HepG2 (cell line): ENCODE data around the gene SMTNL1. TPM values are rescaled to one million over a fixed set of nuclear protein-coding genes. Genes with fewer than 3 reads are reported as not detected.
A peak's percentile ranks its signal among the peaks of the same experiment; 100 is the strongest.

Experiments
- HOXA3 ChIP-seq: sonication (generic); formaldehyde crosslinking; IDR thresholded peaks from 2 replicates; pipeline ENCODE4 v1.5.0; 2020; ENCODE audit warnings: missing genetic modification reagents
- HOXA5 ChIP-seq: sonication (generic); formaldehyde crosslinking; IDR thresholded peaks from 2 replicates; pipeline ENCODE4 v1.4.0; 2020; ENCODE audit warnings: missing genetic modification reagents
- KAT8 ChIP-seq: IDR thresholded peaks from 2 replicates; pipeline ENCODE4 v1.6.1; 2016; ENCODE audit warnings: missing genetic modification reagents, missing compliant biosample characterization
- NONO ChIP-seq, 2 experiments: fragments of 450-650 bp in 1 of 2; sonication (generic) in 1 of 2; formaldehyde crosslinking in 1 of 2; IDR thresholded peaks in 1 of 2; conservative IDR thresholded peaks in 1 of 2; 2 replicates each; pipeline versions ENCODE4 v1.6.1 to v1.8.0; 2017 to 2022; ENCODE audit warnings: mild to moderate bottlenecking in 1 of 2, missing genetic modification reagents in 1 of 2, moderate library complexity in 1 of 2
- RBM39 ChIP-seq: fragments of 200-400 bp; formaldehyde crosslinking; IDR thresholded peaks from one replicate; pipeline ENCODE4 v1.6.1; 2018; ENCODE audit warnings: antibody characterized with exemption, mild to moderate bottlenecking, low read depth, low read length; ENCODE audit not compliant: poor library complexity, severe bottlenecking
- ZBTB7A ChIP-seq: sonication (generic); formaldehyde crosslinking; IDR thresholded peaks from 2 replicates; pipeline ENCODE4 v1.8.0; 2022; ENCODE audit warnings: mild to moderate bottlenecking, missing genetic modification reagents
- ZFP36 ChIP-seq: fragments of 150-350 bp; IDR thresholded peaks from 2 replicates; pipeline ENCODE4 v1.6.1; 2018; ENCODE audit warnings: borderline replicate concordance, low read length, low read depth; ENCODE audit not compliant: partially characterized antibody
- ZNF343 ChIP-seq: sonication (generic); formaldehyde crosslinking; IDR thresholded peaks from 2 replicates; pipeline ENCODE4 v1.4.0; 2020; ENCODE audit warnings: mild to moderate bottlenecking, missing genetic modification reagents
- ZNF747 ChIP-seq: sonication (generic); formaldehyde crosslinking; IDR thresholded peaks from 2 replicates; pipeline ENCODE4 v1.8.1; 2023; ENCODE audit warnings: missing genetic modification reagents, mild to moderate bottlenecking, borderline replicate concordance
- ZNF788 ChIP-seq: sonication (generic); formaldehyde crosslinking; IDR thresholded peaks from 2 replicates; pipeline ENCODE4 v1.5.0; 2020; ENCODE audit warnings: mild to moderate bottlenecking, missing genetic modification reagents, borderline replicate concordance
- polyA plus RNA-seq, 8 experiments: library from polyadenylated mRNA; depleted of rRNA in 3 of 8; stranded (reverse) in 7 of 8; unstranded in 1 of 8; fragments of >200 nt; fragmentation: Illumina TruSeq in 4 of 8; extraction: Trizol in 4 of 8; gene quantifications; 2 replicates each; pipeline versions ENCODE4 v1.2.1 to v1.2.3, GENCODE V29; 2011 to 2016; ENCODE audit warnings: low read depth in 4 of 8, missing spikeins in 1 of 8, mixed read lengths in 1 of 8; ENCODE audit not compliant: insufficient read depth in 1 of 8
- total RNA-seq, 5 experiments: library from RNA; depleted of rRNA; stranded (reverse); fragments of >200 nt; fragmentation: Illumina TruSeq; extraction: Trizol; gene quantifications; 2 replicates each; pipeline ENCODE4 v1.2.3, GENCODE V29; 2016; ENCODE audit warnings: low read depth in 1 of 5
- TF ChIP-seq, protein P1 (sequence below): sonication (generic); formaldehyde crosslinking; IDR thresholded peaks from 2 replicates; pipeline ENCODE4 v1.4.0; 2020; ENCODE audit warnings: missing genetic modification reagents
- TF ChIP-seq, protein P2 (sequence below): IDR thresholded peaks from 2 replicates; pipeline ENCODE4 v1.4.0; 2020; ENCODE audit warnings: mild to moderate bottlenecking, missing genetic modification reagents
- TF ChIP-seq, protein P3 (sequence below): sonication (generic); formaldehyde crosslinking; IDR thresholded peaks from 2 replicates; pipeline ENCODE4 v1.5.1; 2020; ENCODE audit warnings: mild to moderate bottlenecking, moderate library complexity, missing genetic modification reagents
- TF ChIP-seq, protein P4 (sequence below): sonication (generic); formaldehyde crosslinking; IDR thresholded peaks from 2 replicates; pipeline ENCODE4 v1.4.0; 2020; ENCODE audit warnings: missing genetic modification reagents
- TF ChIP-seq, protein P5 (sequence below): IDR thresholded peaks from 2 replicates; pipeline ENCODE4 v1.6.1; 2016; ENCODE audit warnings: missing compliant biosample characterization, missing genetic modification reagents, borderline replicate concordance

Gene SMTNL1
- total and polyA plus RNA-seq, 2 of the 13 experiments (the other 11 are each of a cell fraction or from before 2014, with no cell fraction given): 0.04 TPM; not detected in 1

DNA sequence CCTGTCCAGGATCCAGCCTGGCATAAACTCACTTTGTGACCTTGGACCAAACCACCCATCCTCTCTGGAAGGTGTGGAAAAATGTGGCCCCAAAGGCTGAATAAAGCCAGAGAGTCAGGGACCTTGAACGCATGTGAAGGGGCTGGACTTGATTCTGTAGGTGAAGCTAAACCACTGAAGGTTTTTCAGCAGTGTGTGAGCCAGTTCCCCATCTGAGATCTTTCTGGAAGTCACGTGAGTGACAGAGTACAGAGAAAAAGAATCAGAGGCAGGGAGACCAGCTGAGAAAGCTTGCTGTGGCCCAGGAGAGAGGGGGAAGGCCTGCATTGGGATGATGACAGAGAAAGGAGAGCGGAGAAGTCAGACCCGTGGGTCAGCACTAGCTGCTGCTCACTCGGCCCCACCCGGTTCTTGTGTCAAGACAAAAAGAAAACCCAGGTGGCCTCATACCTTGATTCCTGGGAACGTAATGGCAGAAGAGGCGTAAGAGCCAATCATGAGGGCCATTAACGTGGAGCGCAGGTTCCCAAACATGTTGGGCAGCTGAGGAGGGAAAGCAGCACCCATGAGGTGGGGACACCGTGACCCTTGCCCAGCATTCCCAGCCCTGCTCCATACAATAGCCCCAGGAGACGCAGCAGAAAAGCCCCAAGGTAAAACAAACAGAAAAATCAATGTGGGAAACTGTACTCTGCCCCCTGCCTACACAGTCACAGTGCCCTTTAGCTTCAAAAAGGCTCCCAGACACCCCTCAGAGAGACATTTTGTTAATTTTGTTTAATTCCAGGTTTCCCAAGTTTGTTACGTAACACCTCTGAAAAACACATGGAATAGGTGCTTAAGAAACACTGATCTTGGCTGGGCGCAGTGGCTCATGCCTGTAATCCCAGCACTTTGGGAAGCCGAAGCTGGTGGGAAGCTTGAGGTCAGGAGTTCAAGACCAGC is 39.8 kb upstream of the SMTNL1 start (continued):
- TF ChIP-seq ZNF343 (peak; percentile 26; the same call in 1 of the 2 replicates), RBM39 (no peak), HOXA5 (peak; percentile 18; the same call in 1 of the 2 replicates), ZNF788 (peak; percentile 27; the same call in 1 of the 2 replicates), KAT8 (CRISPR knock-in tag) (peak; percentile 51; the same call in 1 of the 2 replicates), HOXA3 (CRISPR knock-in tag) (peak; percentile 60; the same call in 1 of the 2 replicates), NONO (IDR thresholded peaks at IDR 0.05) (no peak), NONO (CRISPR knock-in tag; conservative IDR thresholded peaks at IDR 0.05) (peak; percentile 48), ZBTB7A (CRISPR knock-in tag) (peak; percentile 77; the same call in 1 of the 2 replicates), ZFP36 (no peak), ZNF747 (CRISPR knock-in tag) (0 out of 2 replicates have a peak, but pooled peaks have one; percentile 46)
- TF ChIP-seq, protein P1, sequence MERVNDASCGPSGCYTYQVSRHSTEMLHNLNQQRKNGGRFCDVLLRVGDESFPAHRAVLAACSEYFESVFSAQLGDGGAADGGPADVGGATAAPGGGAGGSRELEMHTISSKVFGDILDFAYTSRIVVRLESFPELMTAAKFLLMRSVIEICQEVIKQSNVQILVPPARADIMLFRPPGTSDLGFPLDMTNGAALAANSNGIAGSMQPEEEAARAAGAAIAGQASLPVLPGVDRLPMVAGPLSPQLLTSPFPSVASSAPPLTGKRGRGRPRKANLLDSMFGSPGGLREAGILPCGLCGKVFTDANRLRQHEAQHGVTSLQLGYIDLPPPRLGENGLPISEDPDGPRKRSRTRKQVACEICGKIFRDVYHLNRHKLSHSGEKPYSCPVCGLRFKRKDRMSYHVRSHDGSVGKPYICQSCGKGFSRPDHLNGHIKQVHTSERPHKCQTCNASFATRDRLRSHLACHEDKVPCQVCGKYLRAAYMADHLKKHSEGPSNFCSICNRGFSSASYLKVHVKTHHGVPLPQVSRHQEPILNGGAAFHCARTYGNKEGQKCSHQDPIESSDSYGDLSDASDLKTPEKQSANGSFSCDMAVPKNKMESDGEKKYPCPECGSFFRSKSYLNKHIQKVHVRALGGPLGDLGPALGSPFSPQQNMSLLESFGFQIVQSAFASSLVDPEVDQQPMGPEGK (CRISPR knock-in tag): peak; percentile 90
- TF ChIP-seq, protein P2, sequence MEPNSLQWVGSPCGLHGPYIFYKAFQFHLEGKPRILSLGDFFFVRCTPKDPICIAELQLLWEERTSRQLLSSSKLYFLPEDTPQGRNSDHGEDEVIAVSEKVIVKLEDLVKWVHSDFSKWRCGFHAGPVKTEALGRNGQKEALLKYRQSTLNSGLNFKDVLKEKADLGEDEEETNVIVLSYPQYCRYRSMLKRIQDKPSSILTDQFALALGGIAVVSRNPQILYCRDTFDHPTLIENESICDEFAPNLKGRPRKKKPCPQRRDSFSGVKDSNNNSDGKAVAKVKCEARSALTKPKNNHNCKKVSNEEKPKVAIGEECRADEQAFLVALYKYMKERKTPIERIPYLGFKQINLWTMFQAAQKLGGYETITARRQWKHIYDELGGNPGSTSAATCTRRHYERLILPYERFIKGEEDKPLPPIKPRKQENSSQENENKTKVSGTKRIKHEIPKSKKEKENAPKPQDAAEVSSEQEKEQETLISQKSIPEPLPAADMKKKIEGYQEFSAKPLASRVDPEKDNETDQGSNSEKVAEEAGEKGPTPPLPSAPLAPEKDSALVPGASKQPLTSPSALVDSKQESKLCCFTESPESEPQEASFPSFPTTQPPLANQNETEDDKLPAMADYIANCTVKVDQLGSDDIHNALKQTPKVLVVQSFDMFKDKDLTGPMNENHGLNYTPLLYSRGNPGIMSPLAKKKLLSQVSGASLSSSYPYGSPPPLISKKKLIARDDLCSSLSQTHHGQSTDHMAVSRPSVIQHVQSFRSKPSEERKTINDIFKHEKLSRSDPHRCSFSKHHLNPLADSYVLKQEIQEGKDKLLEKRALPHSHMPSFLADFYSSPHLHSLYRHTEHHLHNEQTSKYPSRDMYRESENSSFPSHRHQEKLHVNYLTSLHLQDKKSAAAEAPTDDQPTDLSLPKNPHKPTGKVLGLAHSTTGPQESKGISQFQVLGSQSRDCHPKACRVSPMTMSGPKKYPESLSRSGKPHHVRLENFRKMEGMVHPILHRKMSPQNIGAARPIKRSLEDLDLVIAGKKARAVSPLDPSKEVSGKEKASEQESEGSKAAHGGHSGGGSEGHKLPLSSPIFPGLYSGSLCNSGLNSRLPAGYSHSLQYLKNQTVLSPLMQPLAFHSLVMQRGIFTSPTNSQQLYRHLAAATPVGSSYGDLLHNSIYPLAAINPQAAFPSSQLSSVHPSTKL (CRISPR knock-in tag): peak; percentile 85
- TF ChIP-seq, protein P3, sequence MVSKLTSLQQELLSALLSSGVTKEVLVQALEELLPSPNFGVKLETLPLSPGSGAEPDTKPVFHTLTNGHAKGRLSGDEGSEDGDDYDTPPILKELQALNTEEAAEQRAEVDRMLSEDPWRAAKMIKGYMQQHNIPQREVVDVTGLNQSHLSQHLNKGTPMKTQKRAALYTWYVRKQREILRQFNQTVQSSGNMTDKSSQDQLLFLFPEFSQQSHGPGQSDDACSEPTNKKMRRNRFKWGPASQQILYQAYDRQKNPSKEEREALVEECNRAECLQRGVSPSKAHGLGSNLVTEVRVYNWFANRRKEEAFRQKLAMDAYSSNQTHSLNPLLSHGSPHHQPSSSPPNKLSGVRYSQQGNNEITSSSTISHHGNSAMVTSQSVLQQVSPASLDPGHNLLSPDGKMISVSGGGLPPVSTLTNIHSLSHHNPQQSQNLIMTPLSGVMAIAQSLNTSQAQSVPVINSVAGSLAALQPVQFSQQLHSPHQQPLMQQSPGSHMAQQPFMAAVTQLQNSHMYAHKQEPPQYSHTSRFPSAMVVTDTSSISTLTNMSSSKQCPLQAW (CRISPR knock-in tag): peak; percentile 54; the same call in 1 of the 2 replicates
- TF ChIP-seq, protein P4, sequence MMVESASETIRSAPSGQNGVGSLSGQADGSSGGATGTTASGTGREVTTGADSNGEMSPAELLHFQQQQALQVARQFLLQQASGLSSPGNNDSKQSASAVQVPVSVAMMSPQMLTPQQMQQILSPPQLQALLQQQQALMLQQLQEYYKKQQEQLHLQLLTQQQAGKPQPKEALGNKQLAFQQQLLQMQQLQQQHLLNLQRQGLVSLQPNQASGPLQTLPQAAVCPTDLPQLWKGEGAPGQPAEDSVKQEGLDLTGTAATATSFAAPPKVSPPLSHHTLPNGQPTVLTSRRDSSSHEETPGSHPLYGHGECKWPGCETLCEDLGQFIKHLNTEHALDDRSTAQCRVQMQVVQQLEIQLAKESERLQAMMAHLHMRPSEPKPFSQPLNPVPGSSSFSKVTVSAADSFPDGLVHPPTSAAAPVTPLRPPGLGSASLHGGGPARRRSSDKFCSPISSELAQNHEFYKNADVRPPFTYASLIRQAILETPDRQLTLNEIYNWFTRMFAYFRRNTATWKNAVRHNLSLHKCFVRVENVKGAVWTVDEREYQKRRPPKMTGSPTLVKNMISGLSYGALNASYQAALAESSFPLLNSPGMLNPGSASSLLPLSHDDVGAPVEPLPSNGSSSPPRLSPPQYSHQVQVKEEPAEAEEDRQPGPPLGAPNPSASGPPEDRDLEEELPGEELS (CRISPR knock-in tag): peak; percentile 77
- TF ChIP-seq, protein P5, sequence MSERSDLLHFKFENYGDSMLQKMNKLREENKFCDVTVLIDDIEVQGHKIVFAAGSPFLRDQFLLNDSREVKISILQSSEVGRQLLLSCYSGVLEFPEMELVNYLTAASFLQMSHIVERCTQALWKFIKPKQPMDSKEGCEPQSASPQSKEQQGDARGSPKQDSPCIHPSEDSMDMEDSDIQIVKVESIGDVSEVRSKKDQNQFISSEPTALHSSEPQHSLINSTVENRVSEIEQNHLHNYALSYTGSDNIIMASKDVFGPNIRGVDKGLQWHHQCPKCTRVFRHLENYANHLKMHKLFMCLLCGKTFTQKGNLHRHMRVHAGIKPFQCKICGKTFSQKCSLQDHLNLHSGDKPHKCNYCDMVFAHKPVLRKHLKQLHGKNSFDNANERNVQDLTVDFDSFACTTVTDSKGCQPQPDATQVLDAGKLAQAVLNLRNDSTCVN (CRISPR knock-in tag): 0 out of 2 replicates have a peak, but pooled peaks have one; percentile 46
